GM19372 (cell line): ENCODE results near the gene WSB2.
"Not testable (repeated sequence)": the region's sequence is repeated elsewhere in the genome, so short reads cannot be mapped to it uniquely, and the experiment has no call there.

Source experiments
- ATAC-seq: cut with Tn5 transposase; IDR thresholded peaks from one replicate; pipeline ENCODE4 v1.9.1; 2021; ENCODE audit warnings: mild to moderate bottlenecking, low read depth, moderate library complexity; ENCODE audit not compliant: unreplicated experiment

Gene WSB2

GRCh38 chr12:118036672-118037411 lies 24.1 kb downstream of the WSB2 start:
- no peak for ATAC-seq

DNA sequence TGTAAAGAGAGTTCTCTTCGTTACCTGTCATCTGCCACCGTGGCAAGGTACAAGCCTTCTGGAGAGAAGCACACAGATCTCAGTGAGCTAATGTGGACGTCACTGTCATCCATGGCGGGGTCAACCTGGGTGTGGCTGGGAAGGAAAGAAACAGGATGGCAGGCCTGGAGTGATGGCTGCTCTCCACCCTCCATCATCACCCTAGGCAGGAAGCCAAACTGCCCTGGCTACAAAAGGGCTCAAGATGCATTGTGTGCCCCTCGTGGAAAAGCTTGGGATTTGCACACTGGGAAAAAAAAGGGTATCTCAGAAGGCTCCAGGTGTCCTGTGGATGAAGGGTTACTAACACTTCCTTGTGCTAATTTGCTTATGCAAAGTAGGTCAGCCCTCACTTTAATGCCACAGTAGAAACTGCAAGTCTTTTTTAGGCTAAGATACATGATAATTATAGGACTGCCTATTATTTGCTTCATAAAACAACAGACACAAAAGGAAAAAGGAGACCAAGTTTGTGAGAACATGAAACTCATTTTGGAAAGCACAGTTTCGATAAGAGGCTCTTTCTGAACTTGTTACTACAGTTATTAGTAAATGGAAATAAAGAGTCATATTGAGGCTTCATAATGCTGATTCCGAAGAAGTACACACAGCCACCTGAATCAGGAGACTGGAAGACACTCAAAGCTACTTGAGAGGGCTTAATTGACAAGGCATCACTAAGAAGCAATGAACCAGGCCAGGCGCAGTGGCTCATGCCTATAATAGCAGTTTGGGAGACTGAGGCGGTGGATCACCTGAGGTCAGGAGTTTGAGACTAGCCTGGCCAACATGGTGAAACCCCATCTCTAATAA lies 25.6 kb downstream of the WSB2 start:
- ATAC-seq, result peak; percentile 88

- ATAC-seq, result no peak
These were observed 26.4 kb downstream of the WSB2 start for GRCh38 chr12:118034429-118035189.

GRCh38 chr12:118033902-118034301 lies 27.1 kb downstream of the WSB2 start:
- no peak for ATAC-seq

DNA sequence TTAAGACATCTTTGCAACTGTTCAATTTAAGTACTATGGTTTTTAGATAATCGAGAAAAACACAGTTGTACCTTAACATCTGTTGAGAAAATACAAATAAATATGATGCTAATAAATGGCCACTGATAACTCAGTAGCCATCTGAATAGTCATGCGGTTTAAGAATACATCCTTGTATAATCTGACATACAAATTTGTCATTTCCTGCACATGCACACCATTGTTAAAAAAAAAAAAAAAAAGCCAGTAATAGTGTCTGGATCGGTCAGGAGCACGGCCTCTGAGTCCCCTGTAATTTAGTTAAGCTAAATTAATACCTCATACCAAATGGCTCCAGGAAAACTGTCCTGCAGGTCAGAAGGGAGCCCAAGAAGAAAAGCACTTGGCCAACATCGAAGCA lies 27.7 kb downstream of the WSB2 start:
- no peak for ATAC-seq

GRCh38 chr12:118032188-118032587 lies 28.8 kb downstream of the WSB2 start:
- no peak for ATAC-seq

DNA sequence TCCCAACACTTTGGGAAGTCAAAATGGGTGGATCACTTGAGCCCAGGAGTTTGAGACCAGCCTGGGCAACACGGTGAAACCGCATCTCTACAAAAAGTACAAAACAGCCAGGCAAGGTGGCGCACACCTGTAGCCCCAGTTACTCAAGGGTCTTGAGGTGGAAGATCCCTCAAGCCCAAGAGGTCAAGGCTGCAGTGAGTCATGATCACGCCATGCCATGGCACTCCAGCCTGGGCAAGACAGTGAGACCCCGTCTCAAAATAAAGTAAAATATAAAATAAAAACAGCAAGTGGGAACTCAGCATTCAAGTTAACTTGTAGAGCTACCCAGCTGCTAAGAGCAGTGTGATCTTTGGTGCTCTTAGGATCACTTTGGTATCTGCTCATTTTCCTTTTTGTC lies 31.8 kb downstream of the WSB2 start:
- no peak for ATAC-seq

DNA sequence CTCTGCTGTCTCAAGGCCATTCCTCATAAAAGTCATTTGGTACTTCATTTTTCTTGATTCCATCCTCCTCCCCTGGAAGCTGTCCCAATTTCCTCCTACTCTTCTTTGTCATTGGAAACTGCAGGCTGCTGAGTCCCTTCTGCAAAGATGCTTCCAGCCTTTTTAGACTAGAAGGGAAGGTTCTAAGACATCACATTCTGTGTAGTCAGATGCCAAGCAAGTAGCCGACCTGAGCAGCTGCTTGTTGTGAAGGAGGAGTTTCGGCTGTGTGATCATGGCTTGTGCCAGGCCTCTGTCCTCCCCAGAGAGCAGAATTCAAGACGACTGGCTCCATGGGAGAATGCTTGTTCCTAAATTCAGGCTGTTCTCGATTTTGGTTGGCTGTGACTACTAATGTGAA lies 35.8 kb downstream of the WSB2 start:
- no peak for ATAC-seq

DNA sequence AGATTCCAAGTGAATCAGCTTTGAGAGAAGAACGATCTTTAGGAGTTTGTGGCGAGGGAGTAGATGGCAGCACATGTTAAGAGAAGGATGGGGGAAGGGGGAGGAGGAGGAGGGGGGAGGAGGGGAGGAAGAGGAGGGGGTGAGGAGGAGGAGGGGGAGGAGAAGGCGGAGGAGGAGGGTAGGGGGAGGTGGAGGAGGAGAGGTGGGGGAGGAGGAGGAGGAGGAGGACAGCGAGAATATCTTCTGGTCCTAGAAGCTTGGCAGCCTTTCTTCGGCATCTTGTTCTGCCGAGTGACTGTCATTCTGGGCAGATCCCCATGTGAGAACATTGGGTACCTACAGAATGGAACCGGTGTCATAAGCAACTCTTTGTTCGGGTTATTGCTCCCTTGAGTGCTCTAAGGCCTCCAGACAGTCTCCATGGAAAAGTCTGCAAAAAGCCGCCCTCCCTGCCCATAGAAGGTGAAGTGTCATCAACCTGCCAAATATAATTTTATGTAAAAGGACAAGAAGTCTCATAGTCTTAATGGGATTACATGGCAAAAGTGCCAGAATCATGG lies 37.6 kb downstream of the WSB2 start:
- no peak for ATAC-seq

- no peak for ATAC-seq
These were observed 38.3 kb downstream of the WSB2 start for GRCh38 chr12:118022728-118023109.

GRCh38 chr12:118022097-118022727 lies 38.8 kb downstream of the WSB2 start:
- not testable (repeated sequence) for ATAC-seq

DNA sequence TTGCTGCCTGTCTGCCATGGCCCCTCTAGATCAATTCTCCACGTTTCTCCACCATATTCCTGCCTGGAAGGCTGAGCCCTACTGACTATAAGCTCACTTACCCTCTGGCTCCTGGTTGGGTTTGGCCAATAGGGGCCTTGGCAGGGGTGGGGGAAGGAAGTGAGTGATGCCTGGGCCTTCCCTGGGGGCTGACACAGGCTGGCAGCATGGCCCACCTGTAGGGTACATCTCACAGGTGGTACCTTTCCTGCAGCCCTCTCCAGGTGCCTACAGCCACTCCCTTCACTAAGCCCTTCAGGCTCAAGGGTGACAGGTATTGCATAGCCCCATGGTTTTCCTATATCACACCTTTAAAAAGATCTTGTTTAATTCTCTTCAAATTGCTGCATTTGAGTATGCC lies 40.9 kb downstream of the WSB2 start:
- no peak for ATAC-seq

DNA sequence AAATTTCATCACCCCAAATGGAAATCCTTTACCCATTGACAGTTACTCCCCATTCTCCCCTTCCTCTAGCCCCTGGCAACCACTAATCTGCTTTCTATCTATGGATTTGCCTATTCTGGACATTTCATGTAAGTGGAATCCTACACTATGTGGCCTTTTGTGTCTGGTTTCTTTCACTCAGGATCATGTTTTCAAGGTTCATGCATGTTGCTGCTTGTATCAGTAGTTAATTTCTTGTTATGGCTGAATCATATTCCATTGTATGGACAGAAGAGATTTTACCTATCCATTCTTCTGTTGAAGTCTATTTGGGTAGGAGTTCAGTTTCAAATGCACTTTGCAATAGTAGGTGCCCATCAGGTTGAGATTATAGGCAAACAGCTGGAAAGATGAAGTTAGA lies 43.1 kb downstream of the WSB2 start:
- ATAC-seq, result no peak

DNA sequence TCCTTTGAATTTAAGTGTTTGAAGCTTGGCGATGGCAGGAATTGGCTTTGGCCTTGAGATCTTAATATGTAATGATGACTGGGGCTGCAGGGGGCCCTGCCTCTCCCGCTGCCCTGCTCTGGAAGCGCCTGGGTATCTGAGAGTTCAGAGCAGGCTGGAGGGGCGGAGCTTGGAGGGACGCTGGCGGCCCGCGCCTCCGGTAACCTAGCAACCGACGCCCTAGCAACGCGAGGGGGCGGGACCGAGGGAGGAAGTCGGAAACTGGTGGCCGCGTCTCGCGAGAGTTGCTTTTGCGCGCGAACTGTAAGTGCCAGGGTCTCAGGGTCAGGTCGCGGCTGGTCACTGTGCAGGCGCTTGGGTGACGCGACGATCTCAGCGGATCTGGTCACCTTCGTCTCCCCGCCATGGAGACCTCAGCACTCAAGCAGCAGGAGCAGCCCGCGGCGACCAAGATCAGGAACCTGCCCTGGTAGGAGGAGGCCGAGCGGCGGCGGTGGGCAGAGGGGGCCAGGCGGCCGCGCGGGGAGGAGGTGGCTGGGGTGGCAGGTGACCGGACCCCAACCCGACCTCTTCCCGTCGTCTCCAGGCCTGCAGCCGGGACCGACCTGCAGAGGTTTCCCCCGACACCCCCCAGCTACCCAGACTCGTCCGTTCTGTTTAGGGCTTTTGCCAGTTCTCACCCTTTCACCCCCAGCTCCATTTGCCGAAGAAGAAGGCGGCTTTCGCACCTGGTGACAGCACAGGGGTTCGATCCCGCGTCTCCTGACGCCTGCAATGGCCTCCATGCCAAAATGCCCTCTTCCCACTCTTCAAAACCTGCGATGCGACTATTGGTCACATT lies 44.3 kb downstream of the WSB2 start, which contains the start of gene RFC5:
RFC5 (plus strand) TSS at position 280 of the 841 bp plus-strand sequence; CDS start at position 405, 125 bp downstream.
- peak; percentile 97 for ATAC-seq

GRCh38 chr12:118015944-118016343 lies 45.0 kb downstream of the WSB2 start:
- peak; percentile 2 for ATAC-seq

DNA sequence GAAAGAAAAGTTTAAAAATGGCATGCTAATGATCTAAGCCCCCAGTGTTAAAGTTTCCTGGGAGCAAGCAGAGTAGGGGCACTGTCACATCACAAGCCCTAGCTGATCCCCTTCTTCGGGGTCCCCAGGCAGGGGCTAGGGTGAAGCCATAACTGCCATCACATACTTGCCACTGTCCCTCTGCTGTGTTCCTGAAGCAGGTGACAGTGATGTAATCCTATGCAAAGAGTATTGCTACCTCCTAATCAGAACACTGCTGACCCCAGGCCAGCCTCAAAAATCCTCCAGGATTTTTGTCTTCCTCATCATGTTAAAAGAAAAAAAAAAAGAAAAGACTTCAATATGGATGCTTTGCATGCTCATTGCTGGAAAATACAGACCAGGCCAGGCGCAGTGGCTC lies 45.7 kb downstream of the WSB2 start:
- ATAC-seq, result no peak

DNA sequence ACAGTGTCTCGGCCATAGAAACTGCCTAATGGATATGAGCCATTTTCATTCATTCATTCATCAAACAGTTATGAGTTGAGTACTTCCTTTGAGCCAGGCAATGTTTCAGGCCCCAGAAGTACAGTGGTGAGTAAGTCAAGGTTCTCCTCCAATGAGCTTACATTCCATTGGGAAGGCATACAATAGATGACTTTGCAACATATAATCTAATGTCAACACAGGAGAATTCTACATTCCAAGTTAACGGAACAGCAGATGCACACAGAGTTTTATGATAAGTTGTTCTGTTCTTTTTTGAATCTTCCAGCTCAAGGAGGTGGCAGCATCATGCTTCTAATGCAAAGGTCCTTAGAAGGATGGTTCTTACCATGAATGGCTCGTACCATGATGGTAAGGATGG lies 47.7 kb downstream of the WSB2 start:
- no peak for ATAC-seq

DNA sequence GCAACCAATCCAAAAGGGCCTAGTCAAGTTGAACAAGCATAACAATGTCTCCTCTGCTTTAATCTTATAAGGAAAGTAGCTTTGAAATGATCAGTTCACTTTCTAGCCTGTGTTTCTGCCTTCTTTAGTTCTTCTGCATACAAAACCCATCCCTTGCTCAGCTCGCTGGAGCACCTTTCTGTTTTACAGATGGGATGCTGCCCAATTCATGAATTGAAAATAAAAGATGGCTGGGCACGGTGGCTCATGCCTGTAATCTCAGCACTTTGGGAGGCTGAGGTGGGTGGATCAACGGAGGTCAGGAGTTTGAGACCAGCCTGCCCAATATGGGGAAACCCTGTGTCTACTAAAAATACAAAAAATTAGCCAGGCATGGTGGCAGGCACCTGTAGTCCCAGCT lies 49.0 kb downstream of the WSB2 start:
- no peak for ATAC-seq

- no peak for ATAC-seq
These were observed 49.6 kb downstream of the WSB2 start for GRCh38 chr12:118011377-118011776.
